ACC112 (cell line): ENCODE results near the gene BLNK.

Experiments
- H2AFZ ChIP-seq: fragments of 200-600 bp; sonication (generic); one replicate; pipeline ENCODE4 v1.6.0; 2017; ENCODE audit warnings: antibody characterized with exemption, low read length; ENCODE audit not compliant: unreplicated experiment
- H3K27ac ChIP-seq: fragments of 200-600 bp; sonication (generic); 2 replicates; pipeline ENCODE4 v1.5.1; 2014; ENCODE audit warnings: low read depth, mild to moderate bottlenecking, antibody characterized with exemption, low read length, moderate library complexity
- H3K27me3 ChIP-seq: fragments of 200-600 bp; sonication (generic); 2 replicates; pipeline ENCODE4 v1.6.1; 2014; ENCODE audit warnings: mild to moderate bottlenecking, antibody characterized with exemption, low read length, moderate library complexity, mixed read lengths; ENCODE audit not compliant: insufficient read depth
- H3K36me3 ChIP-seq: fragments of 200-600 bp; sonication (generic); 2 replicates; pipeline ENCODE4 v1.6.1; 2016; ENCODE audit warnings: mild to moderate bottlenecking, antibody characterized with exemption, low read length, moderate library complexity, mixed read lengths; ENCODE audit not compliant: insufficient read depth
- H3K4me1 ChIP-seq: fragments of 200-600 bp; sonication (generic); one replicate; pipeline ENCODE4 v1.6.1; 2016; ENCODE audit warnings: low read length, mixed read lengths; ENCODE audit not compliant: insufficient read depth, unreplicated experiment, control insufficient read depth
- H3K4me3 ChIP-seq: fragments of 200-600 bp; sonication (generic); 2 replicates; pipeline ENCODE4 v1.5.1; 2014; ENCODE audit warnings: mild to moderate bottlenecking, low read depth, low read length
- H3K79me2 ChIP-seq: fragments of 200-600 bp; sonication (generic); one replicate; pipeline ENCODE4 v1.6.0; 2016; ENCODE audit warnings: low read length; ENCODE audit not compliant: control insufficient read depth, unreplicated experiment, insufficient read depth

The BLNK gene

DNA sequence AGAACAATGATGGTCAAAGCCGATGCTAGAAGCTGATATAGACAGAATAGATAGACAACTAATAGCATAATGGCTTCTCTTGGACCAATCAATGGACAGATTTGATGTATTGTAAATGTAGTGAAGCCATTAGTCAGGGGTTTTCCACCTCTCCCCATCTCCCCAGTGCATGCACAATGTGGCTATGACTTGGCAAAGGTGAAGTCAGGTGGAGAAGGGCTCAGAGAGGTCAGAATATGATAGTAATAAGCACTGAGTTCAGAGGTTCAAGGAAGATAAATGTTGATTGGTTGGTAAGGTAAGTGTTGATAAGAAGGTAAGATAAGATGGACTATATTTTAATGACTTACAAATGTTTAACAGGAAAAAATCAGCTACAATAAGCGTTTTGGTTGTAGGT is 28.5 kb downstream of the BLNK start:
- Histone ChIP-seq H3K4me1 (no peaks in the 10 kb centered on the region), H2AFZ (no peak overlapping the region), H3K27me3 (peaks cover 22% of the 10 kb centered on the region), H3K36me3 (no peaks in the 10 kb centered on the region), H3K4me3 (no peak overlapping the region), H3K79me2 (no peaks in the 10 kb centered on the region), H3K27ac (no peak overlapping the region)

- Histone ChIP-seq H3K4me3 (no peak overlapping the region), H3K4me1 (no peaks in the 10 kb centered on the region), H3K79me2 (no peaks in the 10 kb centered on the region), H3K36me3 (no peaks in the 10 kb centered on the region), H2AFZ (no peak overlapping the region), H3K27me3 (peaks cover 35% of the 10 kb centered on the region), H3K27ac (no peak overlapping the region)
These were observed 32.4 kb downstream of the BLNK start for GRCh38 chr10:96238646-96239623.

GRCh38 chr10:96236876-96237275 is 34.5 kb downstream of the BLNK start:
- H3K4me3 ChIP-seq = no peak overlapping the region
- H3K27me3 ChIP-seq = peaks cover 30% of the 10 kb centered on the region; the same call in 1 of the 2 replicates
- no peaks in the 10 kb centered on the region for H3K4me1 ChIP-seq
- no peaks in the 10 kb centered on the region for H3K36me3 ChIP-seq
- H3K27ac ChIP-seq = no peak overlapping the region
- H2AFZ ChIP-seq = no peak overlapping the region
- no peaks in the 10 kb centered on the region for H3K79me2 ChIP-seq

DNA sequence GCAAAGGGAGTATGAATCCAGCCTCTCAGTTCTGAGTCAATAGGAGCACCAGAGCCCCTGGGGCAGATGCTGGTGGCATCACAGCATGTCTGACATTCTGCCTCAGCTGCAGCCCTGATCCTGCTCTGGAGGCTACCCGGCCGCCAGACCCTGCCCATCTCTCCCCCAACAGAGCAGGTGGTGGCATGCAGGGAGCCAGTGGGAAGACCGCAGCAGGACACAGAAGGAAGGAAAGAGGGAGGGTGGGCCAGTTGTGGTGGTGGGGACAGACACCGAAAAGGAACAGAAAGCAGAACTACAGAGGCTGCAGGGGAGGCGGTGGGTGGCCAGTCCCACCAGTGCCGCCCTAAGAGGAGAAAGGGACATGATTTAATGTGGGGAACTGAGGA is 35.3 kb downstream of the BLNK start:
- H3K4me3 ChIP-seq = no peak overlapping the region
- no peaks in the 10 kb centered on the region for H3K4me1 ChIP-seq
- no peak overlapping the region for H2AFZ ChIP-seq
- H3K27ac ChIP-seq = no peak overlapping the region
- H3K36me3 ChIP-seq = no peaks in the 10 kb centered on the region
- peaks cover 30% of the 10 kb centered on the region; the same call in 1 of the 2 replicates for H3K27me3 ChIP-seq
- no peaks in the 10 kb centered on the region for H3K79me2 ChIP-seq

DNA sequence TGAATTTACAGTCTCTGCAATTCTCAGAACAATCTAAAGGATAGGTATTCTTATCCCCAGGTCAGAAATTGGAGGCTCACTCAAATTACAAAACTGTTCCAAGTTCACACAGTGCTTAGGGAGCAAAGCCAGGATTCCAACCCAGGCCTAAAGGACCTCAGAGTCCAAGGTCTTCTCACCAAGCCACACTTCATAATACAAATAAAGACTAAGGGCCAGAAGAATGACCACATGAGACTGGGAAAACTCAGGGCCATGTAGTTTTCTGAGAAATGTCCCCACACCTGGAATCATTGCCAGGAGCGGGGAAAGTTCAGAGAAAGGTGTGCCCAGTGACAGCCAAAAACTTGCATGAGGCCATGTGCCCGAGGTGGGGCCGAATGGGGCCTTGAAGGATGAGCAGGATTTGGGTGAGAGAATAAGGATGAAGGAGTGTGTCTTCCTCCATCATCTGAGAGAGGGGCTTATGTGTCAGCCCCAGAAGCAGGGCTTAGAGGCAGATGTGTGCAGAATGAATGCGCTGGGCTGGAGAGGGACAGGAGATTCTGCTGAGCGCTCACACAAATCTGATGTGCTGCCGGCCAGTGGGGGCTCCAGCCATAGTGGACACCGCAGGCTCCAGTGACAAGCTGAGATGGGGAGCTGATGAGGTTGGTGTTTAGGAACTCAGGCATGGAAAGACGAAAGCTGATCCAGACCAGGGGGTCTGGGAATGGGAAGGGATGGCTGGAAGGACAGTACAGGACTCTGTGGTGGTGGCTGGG is 35.9 kb downstream of the BLNK start:
- no peak overlapping the region for H2AFZ ChIP-seq
- no peaks in the 10 kb centered on the region for H3K36me3 ChIP-seq
- no peaks in the 10 kb centered on the region for H3K79me2 ChIP-seq
- H3K4me3 ChIP-seq = no peak overlapping the region
- peaks cover 30% of the 10 kb centered on the region; the same call in 1 of the 2 replicates for H3K27me3 ChIP-seq
- no peaks in the 10 kb centered on the region for H3K4me1 ChIP-seq
- no peak overlapping the region for H3K27ac ChIP-seq

DNA sequence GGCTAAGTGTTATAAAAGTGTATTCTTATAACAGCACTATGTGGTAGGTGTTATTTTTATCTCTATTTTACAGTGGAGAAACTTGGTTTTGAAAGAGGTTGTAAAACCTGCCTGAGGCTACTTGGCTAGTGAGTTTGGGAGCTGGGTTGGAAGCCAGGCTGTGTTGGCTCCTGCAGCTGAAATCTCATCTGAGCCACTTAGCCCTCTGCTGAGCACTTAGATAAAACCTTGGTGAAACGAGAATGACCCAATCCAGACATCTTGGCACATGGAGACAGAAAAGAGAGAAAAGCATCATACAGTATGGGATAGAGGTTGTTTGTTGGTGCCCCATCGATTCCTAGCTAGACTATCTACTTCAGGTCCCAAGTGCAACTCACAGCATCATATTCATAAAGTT is 37.4 kb downstream of the BLNK start:
- Histone ChIP-seq H3K27me3 (peaks cover 30% of the 10 kb centered on the region; the same call in 1 of the 2 replicates), H3K4me3 (no peak overlapping the region), H3K79me2 (no peaks in the 10 kb centered on the region), H3K4me1 (no peaks in the 10 kb centered on the region), H3K36me3 (no peaks in the 10 kb centered on the region), H3K27ac (no peak overlapping the region), H2AFZ (no peak overlapping the region)

DNA sequence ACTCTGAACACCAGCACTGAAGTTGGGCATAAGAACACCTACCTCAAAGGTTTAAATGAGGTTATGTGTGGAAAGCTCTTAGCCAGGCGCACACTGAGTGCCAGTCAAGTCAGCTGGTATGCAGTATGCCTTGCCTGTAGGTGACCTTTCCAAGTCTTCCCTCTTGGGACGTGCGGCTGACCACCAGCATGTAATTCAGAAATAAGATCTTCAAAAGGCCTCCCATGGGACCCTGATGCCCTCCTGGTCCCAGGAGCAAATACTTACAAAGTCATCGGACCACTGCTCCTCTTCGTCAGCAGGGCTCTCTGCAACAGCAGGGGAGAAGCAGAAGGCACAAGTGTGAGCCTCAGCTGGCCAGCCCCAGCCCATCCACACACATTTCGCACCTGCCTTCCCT is 40.8 kb downstream of the BLNK start:
- H3K36me3 ChIP-seq = no peaks in the 10 kb centered on the region

DNA sequence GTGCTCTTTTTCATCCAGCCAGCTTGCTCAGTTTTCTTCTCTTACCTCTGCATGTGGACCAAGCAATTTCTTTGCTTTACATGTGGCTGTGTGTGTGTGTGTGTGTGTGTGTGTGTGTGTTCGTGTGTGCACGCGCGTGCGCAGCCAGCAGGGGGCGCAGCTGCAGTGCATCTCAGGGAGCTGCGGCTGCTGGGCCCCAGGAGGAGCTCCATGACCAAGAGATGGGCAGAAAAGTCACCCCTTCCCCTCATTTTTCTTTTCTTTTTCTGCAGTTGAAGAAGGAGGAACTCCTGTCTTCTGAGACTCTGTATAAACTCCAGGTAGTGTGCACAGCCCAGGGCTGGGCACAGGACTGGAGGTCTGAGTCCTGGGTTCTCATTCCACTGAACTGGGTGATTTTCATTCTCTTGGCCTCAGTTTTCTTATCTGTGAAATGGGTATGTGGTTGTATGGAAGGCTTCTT is 41.8 kb downstream of the BLNK start:
- no peaks in the 10 kb centered on the region for H3K36me3 ChIP-seq
- H3K27ac ChIP-seq = no peak overlapping the region
- 0 out of 2 replicates have a peak, but pooled peaks cover 5% of the 10 kb centered on the region for H3K27me3 ChIP-seq
- H3K79me2 ChIP-seq = no peaks in the 10 kb centered on the region
- H3K4me1 ChIP-seq = no peaks in the 10 kb centered on the region
- no peak overlapping the region for H3K4me3 ChIP-seq
- no peak overlapping the region for H2AFZ ChIP-seq

More for the DNA sequence above, 40.8 kb downstream of the BLNK start:
- no peak overlapping the region for H2AFZ ChIP-seq
- H3K27ac ChIP-seq = no peak overlapping the region
- H3K4me3 ChIP-seq = no peak overlapping the region
- no peaks in the 10 kb centered on the region for H3K4me1 ChIP-seq
- H3K27me3 ChIP-seq = peaks cover 8% of the 10 kb centered on the region; the same call in 1 of the 2 replicates
- H3K79me2 ChIP-seq = no peaks in the 10 kb centered on the region

DNA sequence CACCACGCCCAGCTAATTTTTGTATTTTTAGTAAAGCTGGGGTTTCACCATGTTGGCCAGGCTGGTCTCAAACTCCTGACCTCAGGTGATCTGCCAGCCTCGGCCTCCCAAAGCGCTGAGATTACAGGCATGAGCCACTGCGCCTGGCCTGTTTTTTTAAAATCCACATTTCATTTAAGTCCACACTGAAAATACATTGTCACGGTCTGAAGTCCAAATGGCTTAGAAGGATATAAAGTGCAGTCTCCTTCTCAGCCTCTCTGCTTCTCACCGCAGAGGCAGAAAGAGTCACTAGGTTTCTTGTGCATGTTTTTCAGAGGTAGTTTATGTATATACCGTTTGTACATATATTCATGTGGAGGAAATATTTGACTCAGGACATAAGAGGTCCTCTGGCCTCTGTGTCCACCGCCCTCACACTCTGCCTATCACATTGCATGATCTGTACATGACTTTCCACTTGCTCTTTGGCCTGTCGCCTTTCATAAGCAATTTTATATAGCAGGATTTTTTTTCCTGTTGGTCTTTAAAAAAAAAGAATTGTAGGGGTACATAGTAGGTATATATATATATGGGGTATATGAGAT is 42.9 kb downstream of the BLNK start:
- H3K36me3 ChIP-seq = no peaks in the 10 kb centered on the region

GRCh38 chr10:96227206-96227605 is 44.2 kb downstream of the BLNK start:
- H3K27me3 ChIP-seq = peaks cover 4% of the 10 kb centered on the region
- H3K27ac ChIP-seq = no peak overlapping the region
- no peak overlapping the region for H3K4me3 ChIP-seq
- no peak overlapping the region for H2AFZ ChIP-seq
- no peaks in the 10 kb centered on the region for H3K4me1 ChIP-seq
- no peaks in the 10 kb centered on the region for H3K36me3 ChIP-seq
- H3K79me2 ChIP-seq = no peaks in the 10 kb centered on the region

More for the DNA sequence above, 42.9 kb downstream of the BLNK start:
- H3K27ac ChIP-seq = no peak overlapping the region
- no peaks in the 10 kb centered on the region for H3K79me2 ChIP-seq
- H3K4me3 ChIP-seq = no peak overlapping the region
- H3K27me3 ChIP-seq = 0 out of 2 replicates have a peak, but pooled peaks cover 1% of the 10 kb centered on the region
- no peaks in the 10 kb centered on the region for H3K4me1 ChIP-seq
- H2AFZ ChIP-seq = no peak overlapping the region
